Naive thymus-derived CD4-positive, alpha-beta T cell (primary cell): Measurements from ENCODE around the gene OR4X1. TPM values are rescaled to one million over a fixed set of nuclear protein-coding genes. Genes with fewer than 3 reads are reported as not detected.

Experiments used
- ATAC-seq: fragments of 150-1000 bp; cut with Tn5 transposase; 2 replicates; pipeline ENCODE4 v1.10.0; 2021; ENCODE audit warnings: mild to moderate bottlenecking, moderate library complexity
- CTCF ChIA-PET: fragments of 350-600 bp; sonication (Branson Sonifier 250); formaldehyde crosslinking; loops from one replicate; lab custom pipeline; 2021; ENCODE audit warnings: antibody characterized with exemption; lab: Charles Lee
- POLR2A ChIA-PET: fragments of 350-600 bp; sonication (Branson Sonifier 250); formaldehyde crosslinking; loops from one replicate; lab custom pipeline; 2021; ENCODE audit warnings: antibody characterized with exemption, inconsistent platforms; lab: Charles Lee
- DNase-seq, 9 donors: peaks; one replicate each; pipeline versions ENCODE4 v3.0.0 to v3.0.0-alpha.2; 2020 to 2022; ENCODE audit warnings: mixed read lengths in 1 of 9
- H3K27ac ChIP-seq: one replicate; pipeline ENCODE4 v1.7.0; 2013; ENCODE audit warnings: mild to moderate bottlenecking, low read depth, low read length, moderate library complexity
- H3K27me3 ChIP-seq, 2 donors: one replicate each; pipeline ENCODE4 v1.7.0; 2013; ENCODE audit warnings: low read length in 2 of 2, mild to moderate bottlenecking in 2 of 2, moderate library complexity in 2 of 2; ENCODE audit not compliant: control insufficient read depth in 2 of 2, insufficient read depth in 2 of 2
- H3K36me3 ChIP-seq, 3 experiments: 1 replicate in 2 of 3; 2 replicates in 1 of 3; pipeline ENCODE4 v1.7.0; 2013; ENCODE audit warnings: low read length in 3 of 3, mild to moderate bottlenecking in 3 of 3, moderate library complexity in 1 of 3; ENCODE audit not compliant: insufficient read depth in 3 of 3, control insufficient read depth in 2 of 3
- H3K4me1 ChIP-seq, 2 donors: one replicate each; pipeline ENCODE4 v1.7.0; 2013; ENCODE audit warnings: low read length in 2 of 2, mild to moderate bottlenecking in 2 of 2, moderate library complexity in 1 of 2; ENCODE audit not compliant: control insufficient read depth in 2 of 2, insufficient read depth in 2 of 2
- H3K4me3 ChIP-seq: 2 replicates; pipeline ENCODE4 v1.7.0; 2013; ENCODE audit warnings: mild to moderate bottlenecking, low read length
- H3K9me3 ChIP-seq, 3 experiments: 1 replicate in 2 of 3; 2 replicates in 1 of 3; pipeline ENCODE4 v1.7.0; 2013; ENCODE audit warnings: low read length in 3 of 3; ENCODE audit not compliant: control insufficient read depth in 2 of 3
- H3K27ac Mint-ChIP-seq, 9 donors: one replicate each; pipeline ENCODE4 v1.8.0; 2020 to 2022; ENCODE audit warnings: mixed read lengths in 9 of 9, mild to moderate bottlenecking in 8 of 9, moderate library complexity in 5 of 9, inconsistent platforms in 2 of 9
- H3K27me3 Mint-ChIP-seq, 5 donors: one replicate each; pipeline ENCODE4 v1.8.0; 2021 to 2022; ENCODE audit warnings: mixed read lengths in 5 of 5, mild to moderate bottlenecking in 1 of 5
- H3K36me3 Mint-ChIP-seq, 5 donors: one replicate each; pipeline ENCODE4 v1.8.0; 2020 to 2022; ENCODE audit warnings: mixed read lengths in 5 of 5, mild to moderate bottlenecking in 3 of 5, inconsistent platforms in 1 of 5
- H3K4me1 Mint-ChIP-seq, 7 donors: one replicate each; pipeline ENCODE4 v1.8.0; 2020 to 2022; ENCODE audit warnings: mixed read lengths in 7 of 7, mild to moderate bottlenecking in 3 of 7, inconsistent platforms in 1 of 7
- H3K4me3 Mint-ChIP-seq, 10 donors: one replicate each; pipeline ENCODE4 v1.8.0; 2020 to 2022; ENCODE audit warnings: mild to moderate bottlenecking in 10 of 10, mixed read lengths in 10 of 10, moderate library complexity in 6 of 10, inconsistent platforms in 2 of 10
- H3K9me3 Mint-ChIP-seq, 11 donors: one replicate each; pipeline ENCODE4 v1.8.0; 2020 to 2022; ENCODE audit warnings: mixed read lengths in 11 of 11, mild to moderate bottlenecking in 4 of 11, inconsistent platforms in 1 of 11, moderate library complexity in 1 of 11
- intact Hi-C, 2 donors: fragments of 100-400 bp; cut with micrococcal nuclease; formaldehyde crosslinking; loops; one replicate each; pipeline ENCODE4 v1.15.1; 2023
- polyA plus RNA-seq, 2 donors: library from polyadenylated mRNA; unstranded; fragments of 300-500 nt; fragmentation: Illumina TruSeq; gene quantifications; one replicate each; pipeline ENCODE4 v1.2.3, GENCODE V29; 2021
- total RNA-seq, 6 experiments: library from RNA in 5 of 6; stranded (reverse) in 5 of 6; gene quantifications; 1 replicate in 5 of 6; 2 replicates in 1 of 6; pipeline ENCODE4 v1.2.3 and lab custom pipeline; 2021 to 2026

OR4X1 gene
- total and polyA plus RNA-seq, 7 experiments from 2014 or later = not detected

DNA sequence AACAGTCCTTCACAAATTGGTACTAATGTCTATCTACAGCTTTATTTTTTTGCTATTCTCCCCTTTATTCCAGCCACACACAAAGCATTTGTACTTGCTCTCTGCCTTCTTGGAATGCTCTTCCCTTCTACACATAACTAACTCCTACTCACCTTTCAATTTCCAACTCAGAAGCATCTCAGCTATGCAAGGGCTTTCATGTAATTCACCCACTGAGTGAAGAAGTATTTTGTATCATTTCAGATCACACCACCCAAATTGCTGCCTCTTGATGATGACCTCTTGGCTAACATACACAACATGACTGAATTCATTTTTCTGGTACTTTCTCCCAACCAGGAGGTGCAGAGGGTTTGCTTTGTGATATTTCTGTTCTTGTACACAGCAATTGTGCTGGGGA lies 18.9 kb upstream of the OR4X1 start, which contains the start of gene OR4X2:
OR4X2 (plus strand) TSS at position 301 of the 400 bp plus-strand sequence; CDS start at position 301, 0 bp downstream.
- no peak within 1 kb of the TSS for H3K4me3 Mint-ChIP-seq
- H3K36me3 Mint-ChIP-seq = peaks cover 0 to 4% (median 0%) of the 10 kb centered on the region in 5 donors
- ChIA-PET CTCF (no interaction called here), POLR2A (no interaction called here)
- Histone ChIP-seq H3K4me3 (no peak within 1 kb of the TSS), H3K27me3 (no peaks in the 10 kb centered on the region), H3K9me3 (peaks cover 0 to 5% (median 4%) of the 10 kb centered on the region in 3 experiments), H3K4me1 (no peaks in the 10 kb centered on the region), H3K36me3 (no peaks in the 10 kb centered on the region), H3K27ac (no peak within 1 kb of the TSS)
- H3K27ac Mint-ChIP-seq = no peak within 1 kb of the TSS
- no peak for DNase-seq
- peaks cover 2 to 44% (median 33%) of the 10 kb centered on the region in 5 donors for H3K27me3 Mint-ChIP-seq
- ATAC-seq = no peak
- peaks cover 0 to 13% (median 7%) of the 10 kb centered on the region in 11 donors for H3K9me3 Mint-ChIP-seq
- intact Hi-C loops = no loop called here
- peaks cover 0 to 4% (median 0%) of the 10 kb centered on the region in 7 donors for H3K4me1 Mint-ChIP-seq

DNA sequence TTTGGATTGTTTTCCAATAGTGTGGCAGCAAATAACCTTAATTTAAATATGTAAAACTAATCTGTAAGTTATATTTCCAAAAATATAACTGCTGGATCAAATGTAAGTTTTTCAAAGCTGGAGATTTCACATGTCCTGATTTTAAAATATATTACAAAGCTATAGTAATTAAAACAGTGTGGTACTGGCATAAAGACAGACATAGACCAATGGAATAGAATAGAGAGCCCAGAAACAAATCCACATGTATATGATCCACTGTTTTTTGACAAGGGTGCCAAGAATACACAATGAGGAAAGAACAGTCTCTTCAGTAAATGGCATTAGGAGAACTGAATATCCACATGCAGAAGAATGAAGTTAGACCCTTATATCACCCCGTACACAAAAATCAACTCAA lies 14.8 kb upstream of the OR4X1 start:
- ChIA-PET POLR2A (no interaction called here), CTCF (interaction anchor here (0.7 kb wide), 1 partner anchor 13 kb away, joined by 3 read pairs; no protein-coding TSS in a partner anchor)
- H3K4me3 Mint-ChIP-seq = no peak overlapping the region
- no peak overlapping the region for H3K27ac ChIP-seq
- H3K36me3 ChIP-seq = no peaks in the 10 kb centered on the region
- no peaks in the 10 kb centered on the region for H3K27me3 ChIP-seq
- DNase-seq = no peak
- no peaks in the 10 kb centered on the region for H3K4me1 ChIP-seq
- H3K36me3 Mint-ChIP-seq = peaks cover 0 to 4% (median 0%) of the 10 kb centered on the region in 5 donors
- no peak for ATAC-seq
- no peaks in the 10 kb centered on the region for H3K4me1 Mint-ChIP-seq
- H3K4me3 ChIP-seq = no peak overlapping the region
- H3K27me3 Mint-ChIP-seq = peaks cover 17 to 34% (median 31%) of the 10 kb centered on the region in 5 donors
- H3K9me3 Mint-ChIP-seq = peaks cover 1 to 17% (median 6%) of the 10 kb centered on the region in 11 donors
- no peak overlapping the region for H3K27ac Mint-ChIP-seq
- intact Hi-C loops = no loop called here
- peaks cover 0 to 5% (median 4%) of the 10 kb centered on the region in 3 experiments for H3K9me3 ChIP-seq

DNA sequence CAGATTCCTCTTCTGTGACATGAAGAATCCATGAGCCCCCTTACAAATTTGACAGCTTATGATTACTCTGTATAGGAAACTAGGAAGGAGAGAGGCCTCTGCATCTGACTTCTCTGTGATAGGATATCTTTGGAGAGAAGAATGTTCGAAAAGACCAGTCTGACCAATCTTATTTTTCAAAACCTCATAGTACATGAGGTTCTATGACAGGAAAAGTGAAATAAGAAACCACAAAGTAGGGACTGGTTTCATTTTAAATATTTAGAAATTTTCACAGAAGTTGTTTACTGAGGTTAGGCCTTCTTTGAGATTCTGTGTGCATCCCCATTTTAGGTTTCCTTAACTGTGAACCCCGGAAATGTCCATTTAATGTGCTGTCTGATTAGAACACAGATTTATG lies 2.1 kb upstream of the OR4X1 start:
- no peak overlapping the region for H3K27ac ChIP-seq
- Mint-ChIP-seq H3K27me3 (peaks cover 3 to 20% (median 16%) of the 10 kb centered on the region in 5 donors), H3K36me3 (peaks cover 0 to 2% (median 0%) of the 10 kb centered on the region in 5 donors), H3K4me1 (peaks cover 0 to 8% (median 0%) of the 10 kb centered on the region in 7 donors), H3K9me3 (peaks cover 0 to 10% (median 3%) of the 10 kb centered on the region in 11 donors), H3K27ac (no peak overlapping the region), H3K4me3 (no peak overlapping the region)
- H3K36me3 ChIP-seq = no peaks in the 10 kb centered on the region
- no peak for ATAC-seq
- H3K9me3 ChIP-seq = no peaks in the 10 kb centered on the region
- H3K4me1 ChIP-seq = no peaks in the 10 kb centered on the region
- ChIA-PET CTCF (no interaction called here), POLR2A (no interaction called here)
- no peak for DNase-seq
- no peak overlapping the region for H3K4me3 ChIP-seq
- intact Hi-C loops = no loop called here
- no peaks in the 10 kb centered on the region for H3K27me3 ChIP-seq

DNA sequence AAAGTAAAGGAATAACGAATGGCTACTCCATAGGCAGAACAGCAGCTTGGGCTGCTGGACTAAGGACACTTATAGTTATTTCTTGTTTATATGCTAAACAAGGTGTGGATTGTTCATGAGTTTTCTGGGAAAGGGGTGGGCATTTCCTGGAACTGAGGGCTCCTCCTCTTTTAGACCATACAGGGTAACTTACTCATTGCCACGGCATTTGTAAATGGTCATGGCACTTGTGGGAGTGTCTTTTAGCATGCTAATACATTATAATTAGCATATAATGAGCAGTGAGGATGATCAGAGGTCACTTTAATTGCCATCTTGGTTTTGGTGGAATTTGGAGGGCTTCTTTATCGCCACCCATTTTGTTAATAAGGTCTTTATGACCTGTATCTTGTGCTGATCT lies 7.0 kb downstream of the OR4X1 start:
- peaks cover 3 to 18% (median 6%) of the 10 kb centered on the region in 5 donors for H3K27me3 Mint-ChIP-seq
- intact Hi-C loops = no loop called here
- no peaks in the 10 kb centered on the region for H3K4me1 ChIP-seq
- no peak overlapping the region for H3K27ac ChIP-seq
- no peaks in the 10 kb centered on the region for H3K36me3 ChIP-seq
- H3K9me3 Mint-ChIP-seq = peaks cover 0 to 4% (median 0%) of the 10 kb centered on the region in 11 donors
- POLR2A ChIA-PET = interaction anchor here (1.2 kb wide), 1 partner anchor 27 kb away, joined by 4 read pairs; no protein-coding TSS in a partner anchor
- no peak for ATAC-seq
- CTCF ChIA-PET = no interaction called here
- no peak overlapping the region for H3K4me3 ChIP-seq
- no peak for DNase-seq
- H3K4me1 Mint-ChIP-seq = no peaks in the 10 kb centered on the region
- no peak overlapping the region for H3K27ac Mint-ChIP-seq
- no peaks in the 10 kb centered on the region for H3K36me3 Mint-ChIP-seq
- no peaks in the 10 kb centered on the region for H3K9me3 ChIP-seq
- no peak overlapping the region for H3K4me3 Mint-ChIP-seq
- H3K27me3 ChIP-seq = no peaks in the 10 kb centered on the region

DNA sequence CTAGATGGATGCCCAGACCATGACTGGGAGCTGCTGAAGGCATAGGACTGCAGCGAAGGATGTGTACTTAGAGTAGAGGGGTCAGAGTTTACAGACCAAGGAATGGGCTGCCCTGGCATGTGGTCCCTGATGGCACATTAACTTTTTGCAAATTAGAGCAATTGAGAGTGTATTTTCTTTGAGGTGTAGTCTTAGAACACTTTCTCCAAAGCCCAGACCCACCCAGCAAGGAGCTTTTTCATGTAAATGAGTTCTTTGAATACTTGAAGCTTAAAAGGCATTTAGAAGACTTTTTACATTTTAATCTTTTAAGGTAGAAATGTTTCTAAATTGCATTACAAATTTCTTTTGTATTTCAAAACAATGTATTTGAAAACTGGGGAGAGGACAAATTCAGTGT lies 8.9 kb downstream of the OR4X1 start:
- no peak overlapping the region for H3K27ac ChIP-seq
- ChIA-PET CTCF (no interaction called here), POLR2A (no interaction called here)
- H3K4me3 ChIP-seq = no peak overlapping the region
- Mint-ChIP-seq H3K27ac (no peak overlapping the region), H3K27me3 (peaks cover 3 to 23% (median 6%) of the 10 kb centered on the region in 5 donors), H3K4me3 (no peak overlapping the region), H3K9me3 (peaks cover 0 to 4% (median 0%) of the 10 kb centered on the region in 11 donors), H3K4me1 (no peaks in the 10 kb centered on the region), H3K36me3 (no peaks in the 10 kb centered on the region)
- no peaks in the 10 kb centered on the region for H3K9me3 ChIP-seq
- no peaks in the 10 kb centered on the region for H3K36me3 ChIP-seq
- DNase-seq (no peak), ATAC-seq (no peak)
- intact Hi-C loops = no loop called here
- H3K27me3 ChIP-seq = no peaks in the 10 kb centered on the region
- H3K4me1 ChIP-seq = no peaks in the 10 kb centered on the region

DNA sequence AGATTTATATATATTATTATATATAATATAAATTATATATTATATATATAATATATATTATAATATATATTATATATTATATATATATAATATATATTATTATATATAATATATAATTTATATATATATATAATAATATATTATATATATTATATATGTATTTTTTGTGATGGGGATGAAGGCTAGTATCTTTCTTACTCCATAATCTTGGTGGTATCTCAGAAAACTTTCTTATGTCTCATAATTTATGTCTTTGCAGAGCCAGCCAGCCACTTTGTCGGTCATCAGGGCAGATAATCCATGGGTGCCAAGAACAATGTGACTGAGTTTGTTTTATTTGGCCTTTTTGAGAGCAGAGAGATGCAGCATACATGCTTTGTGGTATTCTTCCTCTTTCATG lies 42.3 kb downstream of the OR4X1 start, which contains the start of gene OR4S1:
OR4S1 (plus strand) TSS at position 301 of the 400 bp plus-strand sequence; CDS start at position 301, 0 bp downstream.
- Histone ChIP-seq H3K27ac (no peak within 1 kb of the TSS), H3K4me3 (no peak within 1 kb of the TSS), H3K4me1 (no peaks in the 10 kb centered on the region), H3K27me3 (no peaks in the 10 kb centered on the region), H3K9me3 (no peaks in the 10 kb centered on the region), H3K36me3 (no peaks in the 10 kb centered on the region)
- POLR2A ChIA-PET = no interaction called here
- DNase-seq = no peak
- peaks cover 10 to 22% (median 11%) of the 10 kb centered on the region in 5 donors for H3K27me3 Mint-ChIP-seq
- no peak within 1 kb of the TSS for H3K27ac Mint-ChIP-seq
- CTCF ChIA-PET = no interaction called here
- intact Hi-C loops = loop anchor here (2.0 to 10.0 kb wide), 3 partner anchors 133 to 1691 kb away; no protein-coding TSS in a partner anchor
- peaks cover 0 to 9% (median 0%) of the 10 kb centered on the region in 7 donors for H3K4me1 Mint-ChIP-seq
- no peaks in the 10 kb centered on the region for H3K36me3 Mint-ChIP-seq
- H3K4me3 Mint-ChIP-seq = no peak within 1 kb of the TSS
- H3K9me3 Mint-ChIP-seq = peaks cover 0 to 8% (median 3%) of the 10 kb centered on the region in 11 donors
- no peak for ATAC-seq
